T47D (cell line): ENCODE data around the gene LAMB4.

ENCODE experiments used
- DNase-seq, 2 experiments: peaks; one replicate each; pipeline versions ENCODE4 v3.0.0 to v3.0.0-alpha.2; 2011 to 2012; ENCODE audit warnings: low read depth in 1 of 2, low spot score in 1 of 2
- JUND ChIP-seq: IDR thresholded peaks from 2 replicates; pipeline ENCODE4 v1.6.1; 2012; ENCODE audit warnings: low read depth
- in situ Hi-C: cut with HindIII; loops from 2 replicates; pipeline ENCODE4 v1.10.0; 2016; ENCODE audit warnings: low sequenced_read_pairs, low pct_unique_long_range_greater_than_20kb

LAMB4 gene

DNA sequence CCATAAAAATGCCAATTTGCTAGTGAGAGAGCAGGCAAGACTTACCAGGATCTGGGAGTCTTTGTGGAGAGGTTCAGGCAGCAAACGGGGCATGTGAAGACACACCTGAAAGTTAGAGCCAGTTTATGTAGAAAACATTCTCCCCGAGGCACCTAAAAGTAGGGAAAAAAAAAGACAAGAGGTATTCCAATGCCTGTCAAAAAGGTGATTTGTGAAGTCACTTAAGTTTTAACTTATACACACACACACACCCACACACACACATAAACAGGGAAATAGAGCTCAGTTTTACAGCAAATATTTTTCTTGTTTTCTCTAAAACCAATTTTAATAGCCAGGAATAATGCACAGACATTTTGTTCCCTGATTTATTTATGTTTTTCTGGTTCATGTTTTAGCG is at the start of gene LAMB4:
Gene LAMB4 (minus strand): TSS at position 101 of the 400 bp plus-strand sequence. CDS start 7,197 bp downstream, outside the sequence.
- no peak for DNase-seq
- TF ChIP-seq JUND, result no peak
- in situ Hi-C loops, result no loop called here

DNA sequence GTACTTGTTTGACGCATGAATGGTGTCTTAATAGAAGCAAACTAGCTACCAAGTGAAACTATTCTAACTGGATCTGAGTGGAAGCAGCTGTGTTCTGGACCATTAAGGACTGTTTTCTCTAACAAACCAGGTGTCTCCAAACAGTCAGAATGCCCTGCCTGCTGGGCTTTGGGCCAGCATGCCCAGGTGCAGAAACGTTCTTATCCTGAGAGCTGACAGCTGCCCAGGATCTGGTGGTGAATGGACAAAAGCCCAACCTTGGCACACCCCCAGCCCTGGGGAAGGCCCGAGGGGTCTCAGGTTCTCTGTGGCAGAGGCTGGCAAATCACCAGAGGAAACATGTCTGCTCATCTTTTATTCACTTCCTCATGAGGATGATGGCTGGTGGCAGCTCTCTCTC is 48.2 kb upstream of the LAMB4 start:
- no peak for TF ChIP-seq JUND
- in situ Hi-C loops, result no loop called here
- DNase-seq, result no peak

GRCh38 chr7:108171164-108171563 is 41.0 kb upstream of the LAMB4 start:
- in situ Hi-C loops, result no loop called here
- no peak for DNase-seq
- TF ChIP-seq JUND, result no peak

GRCh38 chr7:108170251-108170650 is 40.1 kb upstream of the LAMB4 start:
- in situ Hi-C loops, result no loop called here
- no peak for DNase-seq
- TF ChIP-seq JUND, result no peak

DNA sequence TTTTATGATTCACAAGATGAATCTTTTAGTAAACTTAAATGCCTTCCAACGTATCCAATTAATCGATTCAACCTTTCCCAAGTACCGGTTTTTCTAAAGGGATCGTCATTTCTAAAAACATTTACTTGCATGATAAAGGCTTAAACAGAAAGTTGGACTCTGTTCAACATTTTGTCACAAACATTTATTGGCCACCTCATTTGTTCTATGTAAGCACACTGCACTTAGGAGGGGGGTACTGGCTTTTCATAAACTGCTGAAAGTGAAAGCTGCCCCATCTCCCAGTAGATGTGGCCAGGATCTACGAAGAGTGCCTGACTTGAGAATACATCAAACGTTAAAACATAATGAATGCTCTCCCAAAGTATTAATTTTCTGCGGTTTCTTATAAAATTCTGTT is 37.3 kb upstream of the LAMB4 start:
- in situ Hi-C loops, result no loop called here
- TF ChIP-seq JUND, result no peak
- no peak for DNase-seq

DNA sequence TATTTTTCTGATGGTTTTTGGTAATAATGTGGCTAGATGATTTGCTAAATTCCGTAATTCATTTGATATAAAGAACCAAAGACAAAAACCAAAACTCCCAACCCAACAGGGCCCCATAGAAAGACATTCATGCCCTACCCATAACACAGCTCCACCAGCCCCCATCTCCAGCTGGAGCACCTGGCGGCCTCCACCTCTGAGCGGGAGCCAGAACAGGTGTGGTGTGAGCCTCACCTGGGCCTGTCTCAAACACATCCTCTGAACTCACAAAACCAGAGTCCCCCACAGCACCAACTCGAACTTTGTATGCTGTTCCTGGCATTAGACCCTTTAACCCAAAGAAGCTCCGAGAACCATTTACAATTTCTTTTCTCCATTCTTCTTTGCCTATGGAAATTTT is 36.5 kb upstream of the LAMB4 start:
- TF ChIP-seq JUND, result no peak
- in situ Hi-C loops, result no loop called here
- DNase-seq, result no peak

- no peak for DNase-seq
- TF ChIP-seq JUND, result no peak
- in situ Hi-C loops, result no loop called here
These were observed 35.6 kb upstream of the LAMB4 start for GRCh38 chr7:108165723-108166122.

DNA sequence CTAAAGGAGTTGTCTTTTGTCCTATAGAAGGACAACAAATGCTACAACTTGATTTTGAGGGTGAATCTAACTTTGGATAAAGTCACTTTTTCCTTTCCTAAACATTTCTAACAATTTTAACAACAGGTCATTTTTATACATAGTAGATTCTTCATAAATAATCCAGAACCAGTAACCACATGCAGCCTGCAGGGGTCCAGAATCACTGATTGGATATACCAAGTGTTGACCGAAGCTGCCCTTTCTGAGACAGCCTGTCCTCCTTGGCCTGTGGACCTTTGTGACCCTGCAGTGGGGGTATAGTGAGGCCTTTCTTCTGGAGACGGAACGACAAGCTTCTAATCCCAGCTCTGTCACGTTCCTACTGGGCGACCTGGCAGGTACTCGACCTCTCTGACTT is 34.8 kb upstream of the LAMB4 start:
- no peak for TF ChIP-seq JUND
- no peak for DNase-seq
- in situ Hi-C loops, result no loop called here

DNA sequence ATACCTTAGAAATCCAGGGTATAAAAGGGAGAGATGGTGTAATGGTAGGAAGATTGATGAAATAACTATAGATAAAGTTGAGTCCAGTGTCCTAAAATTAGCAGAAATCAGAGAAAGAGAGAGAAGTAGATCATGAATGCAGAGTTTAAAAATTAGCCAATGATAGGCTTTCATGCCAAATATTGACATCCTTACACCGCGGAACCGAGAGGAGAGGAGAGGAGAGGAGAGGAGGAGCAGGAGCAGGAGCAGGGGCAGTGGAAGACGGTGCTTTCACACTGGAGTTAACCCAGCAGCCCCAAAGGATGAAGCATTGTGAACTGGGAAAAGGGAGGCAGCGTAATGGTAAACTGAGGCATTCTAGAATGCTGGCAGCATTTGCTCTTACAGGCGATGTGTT is 34.2 kb upstream of the LAMB4 start:
- in situ Hi-C loops, result no loop called here
- DNase-seq, result no peak
- TF ChIP-seq JUND, result no peak

DNA sequence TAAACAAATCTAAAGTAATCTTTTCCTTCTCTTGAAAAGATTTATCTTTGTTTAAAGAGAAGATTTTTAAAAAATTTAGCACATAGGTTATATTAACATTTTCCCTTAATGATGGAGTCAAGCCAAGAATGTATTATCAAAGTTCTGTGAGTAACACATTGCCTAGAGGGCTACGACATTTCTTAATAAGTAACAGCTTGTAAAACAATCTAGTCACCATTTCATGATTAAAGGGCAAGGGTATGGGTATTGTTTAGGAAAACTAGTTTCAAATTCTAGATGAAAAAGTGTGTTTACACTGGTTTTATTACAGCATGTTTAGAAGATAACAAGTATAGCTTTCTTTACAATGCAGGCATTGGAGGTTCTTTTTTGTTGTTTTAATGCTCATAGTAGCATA is 28.6 kb upstream of the LAMB4 start:
- DNase-seq, result no peak
- in situ Hi-C loops, result no loop called here

DNA sequence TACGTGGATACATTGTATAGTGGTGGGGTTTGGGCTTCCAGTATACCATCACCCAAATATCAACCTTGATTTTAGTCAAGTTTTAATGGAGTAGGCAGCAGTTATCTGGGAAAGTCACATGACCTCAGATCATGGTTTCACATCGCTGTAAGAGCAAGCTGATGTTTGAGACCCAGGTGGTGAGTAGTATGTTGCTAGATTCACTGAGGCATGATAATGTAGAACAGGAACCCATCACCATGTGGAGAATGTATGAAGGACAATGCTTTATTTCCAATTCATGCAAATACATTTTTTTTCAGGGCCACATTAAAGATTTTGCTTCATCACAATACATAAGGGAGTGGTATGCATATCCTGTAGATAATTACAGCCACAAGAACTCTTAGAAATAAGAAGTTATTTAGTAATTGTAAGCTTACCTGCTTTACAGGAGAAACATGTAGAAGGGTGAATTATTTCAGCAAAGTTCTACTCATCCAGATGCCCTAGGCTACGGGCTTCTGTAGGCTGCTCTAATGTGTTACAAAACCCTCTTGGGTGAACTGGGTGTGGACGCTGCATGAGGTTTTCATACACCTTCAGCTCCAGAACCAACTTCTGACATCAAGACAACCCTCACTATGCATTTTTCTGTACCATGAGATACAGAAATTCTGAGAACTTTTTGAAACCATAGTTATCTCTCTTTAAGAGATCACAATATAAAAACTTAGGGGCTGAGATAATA is 27.6 kb upstream of the LAMB4 start:
- in situ Hi-C loops, result no loop called here
- TF ChIP-seq JUND, result no peak
- DNase-seq, result no peak

More for the DNA sequence above, 28.6 kb upstream of the LAMB4 start:
- no peak for TF ChIP-seq JUND

DNA sequence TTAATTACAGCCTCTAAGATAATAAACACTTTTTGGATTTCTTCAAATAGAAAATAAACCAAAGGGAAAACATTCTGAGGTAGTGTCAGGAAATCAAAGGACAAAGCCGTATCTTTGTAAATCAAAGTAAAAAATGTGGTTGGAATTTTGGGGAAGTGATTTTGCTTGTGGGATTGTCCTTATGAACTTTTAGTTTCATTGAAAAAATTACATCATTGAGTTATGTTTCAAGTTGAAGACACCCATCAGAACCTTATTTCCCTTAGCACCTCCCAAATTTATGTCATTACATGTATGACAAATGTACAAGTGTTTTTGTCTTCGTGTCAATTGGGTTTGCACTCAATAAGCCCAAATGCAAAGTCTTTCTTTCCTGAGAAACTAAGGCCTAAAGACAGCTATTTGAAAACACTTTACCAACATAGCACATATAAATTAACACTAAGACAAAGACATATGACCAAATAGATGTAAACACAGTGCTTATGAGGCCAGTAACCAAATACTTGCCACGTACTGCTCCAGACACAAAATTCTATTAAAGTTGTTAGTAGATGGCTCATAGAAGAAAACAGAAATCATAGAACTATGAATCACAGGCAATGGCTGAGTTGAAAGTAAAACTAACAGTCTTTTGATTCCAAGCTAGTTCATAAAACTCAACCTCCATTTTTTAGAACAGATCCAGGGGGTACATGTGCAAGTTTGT is 26.9 kb upstream of the LAMB4 start:
- in situ Hi-C loops, result no loop called here
- no peak for DNase-seq
- TF ChIP-seq JUND, result no peak

- no peak for TF ChIP-seq JUND
- in situ Hi-C loops, result no loop called here
- DNase-seq, result no peak
These were observed 22.0 kb upstream of the LAMB4 start for GRCh38 chr7:108152198-108152597.
